NCI-H187 (cell line): ENCODE results near the gene RBM44.
"Not testable (repeated sequence)": the region's sequence is repeated elsewhere in the genome, so short reads cannot be mapped to it uniquely, and the experiment has no call there.

Experiments
- DNase-seq, 2 experiments: peaks; one replicate each; lab custom pipeline; 2025; lab: John Stamatoyannopoulos, UW

The RBM44 gene

GRCh38 chr2:237854295-237854694 is 55.7 kb downstream of the RBM44 start:
- no peak for DNase-seq

GRCh38 chr2:237857791-237858190 is 59.2 kb downstream of the RBM44 start:
- no peak for DNase-seq

DNA sequence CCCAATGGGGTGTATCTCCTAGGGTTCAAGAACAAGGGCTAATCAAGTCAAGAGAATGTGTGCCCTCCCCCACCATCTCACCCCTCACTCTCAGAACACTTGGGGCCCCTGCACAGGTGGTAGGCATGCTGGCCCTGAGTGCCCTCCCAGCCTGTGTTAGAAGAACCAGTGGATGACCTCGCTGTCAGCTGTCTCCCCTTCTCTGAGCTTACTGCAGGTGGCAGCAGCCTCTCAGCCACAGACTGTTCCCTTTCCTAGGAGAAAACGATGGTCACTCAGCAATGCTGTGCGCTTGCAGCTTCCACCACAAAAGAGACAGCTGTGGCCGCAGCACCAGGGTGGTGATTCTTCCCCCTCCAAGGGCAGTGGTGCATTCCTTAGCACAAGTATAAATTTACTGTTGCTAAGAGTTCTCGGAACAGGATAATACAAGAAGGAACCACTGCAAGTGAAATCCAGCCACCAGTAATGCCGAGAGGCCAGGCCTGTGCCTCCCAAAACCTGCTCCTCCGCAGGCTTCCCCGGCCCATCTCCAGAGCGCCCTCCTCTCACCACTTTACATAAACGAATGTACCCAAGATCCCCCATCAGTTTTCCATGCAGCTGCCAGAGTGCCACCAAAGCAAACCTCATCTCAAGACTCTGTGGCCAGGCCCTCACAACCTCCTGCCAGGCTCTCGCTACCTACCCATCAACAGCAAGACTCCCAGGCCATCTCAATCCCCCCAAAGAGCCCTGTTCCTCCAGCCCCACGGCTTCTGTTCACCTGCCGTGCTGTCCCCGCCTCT is 59.9 kb downstream of the RBM44 start:
- DNase-seq: no peak

GRCh38 chr2:237859082-237859433 is 60.5 kb downstream of the RBM44 start:
- no peak for DNase-seq

DNA sequence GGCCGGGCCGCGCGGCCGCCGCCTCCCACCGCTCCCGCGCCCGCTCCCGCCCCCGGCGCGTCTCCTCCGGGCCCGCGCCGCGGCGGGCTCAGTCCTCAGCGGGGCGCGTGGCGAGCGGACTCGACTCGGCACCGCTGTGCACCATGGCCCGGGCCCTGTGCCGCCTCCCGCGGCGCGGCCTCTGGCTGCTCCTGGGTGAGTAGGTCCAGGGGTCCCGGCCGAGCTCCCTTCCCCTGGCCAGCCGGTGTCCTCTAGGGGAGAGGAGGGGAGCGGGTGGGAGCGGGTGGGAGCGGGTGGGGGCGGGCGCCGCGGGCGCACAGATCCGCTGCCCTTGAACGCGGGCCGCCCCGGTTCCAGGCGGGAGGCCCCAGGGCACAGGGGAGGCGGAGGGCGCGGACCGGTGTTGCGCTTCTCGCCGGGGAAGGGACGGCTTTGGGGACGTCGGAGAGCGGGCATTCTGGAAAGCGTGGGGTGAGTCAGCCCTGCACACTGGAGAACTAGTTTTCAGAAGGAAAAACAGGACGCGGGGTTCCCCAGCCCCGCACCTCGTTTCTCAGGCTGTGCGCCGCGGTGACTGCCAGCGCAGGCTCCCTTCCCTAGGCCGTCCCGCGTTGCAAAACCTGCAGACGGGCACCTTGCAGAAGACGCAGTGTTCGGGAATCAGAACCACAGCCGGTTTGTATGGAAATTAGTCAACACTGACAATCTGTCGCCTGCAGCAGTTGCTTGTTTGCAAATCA is 61.1 kb downstream of the RBM44 start, which contains the start of gene RAMP1:
TSS of gene RAMP1 (plus strand) at position 91 of the 740 bp plus-strand sequence. CDS start at position 144, 53 bp downstream.
- no peak for DNase-seq

- no peak for DNase-seq
Observed at GRCh38 chr2:237860273-237860935, 61.8 kb downstream of the RBM44 start.

- DNase-seq: no peak
Observed at GRCh38 chr2:237861875-237862527, 63.4 kb downstream of the RBM44 start.

- no peak for DNase-seq
Observed at GRCh38 chr2:237862528-237862895, 63.9 kb downstream of the RBM44 start.

GRCh38 chr2:237863102-237863511 is 64.5 kb downstream of the RBM44 start:
- DNase-seq: no peak

DNA sequence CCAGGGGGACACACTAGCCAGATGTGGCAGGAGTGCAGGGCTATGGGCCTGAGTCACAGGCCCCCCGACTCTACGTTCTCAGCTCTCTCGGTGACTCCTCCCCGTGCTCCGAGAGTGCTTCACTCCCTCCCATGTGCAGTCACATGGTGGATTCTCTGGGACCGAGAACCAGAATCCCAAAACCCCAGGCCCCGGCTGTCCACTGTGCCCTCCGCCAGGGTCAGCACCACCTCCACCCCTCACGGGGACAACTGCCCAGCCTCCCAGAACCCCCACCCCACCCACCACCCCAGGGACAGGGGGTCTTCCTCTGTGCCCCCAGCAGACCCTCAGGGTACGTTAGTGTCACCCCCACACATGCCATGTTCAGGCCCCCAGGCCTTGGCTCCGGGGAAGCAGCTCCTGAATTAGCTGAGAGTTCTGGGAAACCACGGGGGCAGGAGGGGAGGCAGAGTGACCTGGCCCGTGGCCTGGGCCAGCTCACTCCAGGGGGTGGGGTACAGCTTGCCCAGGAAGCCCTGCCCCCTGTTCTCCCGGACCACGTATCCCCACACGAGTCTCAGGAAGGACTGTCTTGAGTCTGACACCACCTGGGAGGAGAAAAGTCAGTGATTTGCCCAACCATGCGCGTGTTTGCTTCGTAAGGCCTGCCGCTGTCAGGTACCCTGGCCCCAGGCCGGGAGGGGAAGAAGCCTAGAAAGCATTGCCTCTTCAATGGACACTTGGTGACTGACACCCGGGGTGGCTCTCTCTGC is 65.3 kb downstream of the RBM44 start:
- no peak for DNase-seq

DNA sequence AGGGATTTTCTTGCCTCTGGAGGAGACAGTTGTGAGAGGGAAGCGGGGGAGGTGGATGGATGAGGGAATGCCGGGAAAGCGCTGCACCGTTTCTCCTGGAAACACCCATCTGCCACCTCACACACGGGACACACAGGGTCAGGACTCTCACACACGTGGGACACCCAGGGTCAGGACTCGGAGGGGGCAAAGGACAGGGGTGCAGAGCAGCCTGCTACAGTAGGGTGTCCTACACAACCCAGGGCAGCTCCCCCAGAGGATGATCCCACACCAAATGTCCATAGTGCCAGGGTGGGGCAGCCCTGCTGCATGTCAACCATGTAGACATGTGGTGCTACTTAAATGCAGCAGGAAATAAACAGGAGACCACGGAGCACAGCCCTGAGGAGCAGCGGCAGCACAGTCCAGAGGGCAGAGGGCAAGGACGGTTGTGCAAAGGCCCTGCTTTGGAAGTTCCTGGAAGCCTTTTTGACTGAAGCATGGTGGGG is 65.9 kb downstream of the RBM44 start:
- DNase-seq: no peak

DNA sequence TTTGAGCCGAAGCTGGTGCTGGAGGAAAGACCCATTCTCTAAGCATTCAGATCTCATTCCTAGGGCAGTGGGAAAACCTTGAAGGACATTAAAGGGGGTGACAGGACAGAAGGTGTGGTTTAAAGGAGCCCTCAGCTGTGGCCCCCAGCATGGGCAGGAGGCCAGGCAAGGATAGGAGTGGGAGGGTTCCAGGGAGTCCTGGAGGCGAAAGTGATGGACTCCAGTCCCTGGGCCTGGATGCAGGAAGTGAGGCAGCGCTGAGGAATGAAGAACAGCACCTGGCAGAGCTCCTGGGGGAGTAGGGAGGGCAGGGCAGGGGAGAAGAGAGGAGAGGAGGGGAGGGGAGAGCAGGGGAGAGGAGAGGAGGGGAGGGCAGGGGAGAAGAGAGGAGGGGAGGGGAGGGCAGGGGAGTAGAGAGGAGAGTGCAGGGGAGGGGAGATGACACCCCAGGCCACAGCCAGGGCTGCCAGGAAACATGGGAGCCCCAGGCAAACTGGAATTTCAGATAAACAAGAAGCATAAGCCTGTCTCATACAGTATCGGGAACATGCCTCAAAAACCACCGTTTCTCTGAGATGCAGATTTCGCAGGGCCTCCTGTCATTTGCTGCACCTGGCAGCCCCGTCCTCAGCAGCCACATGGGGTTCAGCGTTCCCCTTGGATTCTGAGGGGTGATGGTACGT is 66.5 kb downstream of the RBM44 start:
- DNase-seq: no peak

DNA sequence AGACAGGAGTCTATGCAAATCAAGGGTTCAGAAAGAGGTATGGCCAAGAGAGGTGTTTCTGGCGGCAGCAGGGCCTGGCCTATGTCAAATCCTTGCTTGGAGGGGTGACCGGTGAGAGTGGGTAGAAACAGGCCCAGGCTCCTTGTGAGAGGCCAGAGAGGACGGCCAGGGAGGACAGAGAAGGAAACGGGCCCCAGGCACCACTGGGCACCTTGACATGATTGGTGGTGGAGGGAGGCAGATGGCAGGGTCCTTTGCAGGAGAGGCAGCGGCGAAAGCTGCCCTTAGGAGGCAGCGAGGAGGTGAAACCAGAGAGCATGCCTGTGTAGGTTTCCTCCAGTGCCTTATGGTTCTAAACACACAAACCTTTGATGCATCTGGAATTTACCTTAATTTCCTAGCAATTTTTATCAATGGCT is 67.1 kb downstream of the RBM44 start:
- DNase-seq: no peak

GRCh38 chr2:237866101-237866621 is 67.6 kb downstream of the RBM44 start:
- no peak for DNase-seq

DNA sequence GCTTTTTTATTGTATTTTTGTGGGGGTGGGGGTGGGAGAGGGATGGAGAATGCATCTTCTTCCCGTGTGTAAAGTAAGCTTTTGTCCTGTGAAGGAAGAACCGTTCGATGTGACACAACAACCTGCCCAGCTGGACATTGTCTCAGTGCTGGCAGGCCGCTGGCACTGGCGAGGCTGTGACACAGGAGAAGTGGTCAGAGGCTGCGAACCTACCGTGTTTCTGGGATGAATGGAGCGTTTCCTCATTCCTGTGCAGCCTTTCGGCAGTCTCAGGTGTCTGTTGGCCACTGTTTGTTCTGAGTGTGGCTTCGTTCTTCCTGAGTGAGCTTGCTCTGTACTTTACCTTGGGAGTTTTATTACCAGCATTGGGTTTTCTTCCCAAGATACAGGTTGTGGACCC is 68.9 kb downstream of the RBM44 start:
- no peak for DNase-seq

DNA sequence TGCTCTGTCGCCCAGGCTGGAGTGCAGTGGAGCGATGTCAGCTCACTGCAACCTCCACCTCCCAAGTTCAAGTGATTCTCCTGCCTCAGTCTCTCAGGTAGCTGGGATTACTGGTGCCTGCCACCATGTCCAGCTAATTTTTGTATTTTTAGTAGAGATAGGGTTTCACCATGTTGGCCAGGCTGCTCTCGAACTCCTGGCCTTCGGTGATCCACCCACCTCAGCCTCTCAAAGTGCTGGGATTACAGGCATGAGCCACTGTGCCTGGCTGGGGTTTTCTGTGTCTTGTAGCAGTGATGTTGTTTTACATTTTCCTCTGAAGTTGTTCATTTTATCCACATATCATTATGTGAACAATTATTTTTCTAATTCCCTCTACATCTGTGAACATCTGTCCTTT is 69.5 kb downstream of the RBM44 start:
- not testable (repeated sequence) for DNase-seq

DNA sequence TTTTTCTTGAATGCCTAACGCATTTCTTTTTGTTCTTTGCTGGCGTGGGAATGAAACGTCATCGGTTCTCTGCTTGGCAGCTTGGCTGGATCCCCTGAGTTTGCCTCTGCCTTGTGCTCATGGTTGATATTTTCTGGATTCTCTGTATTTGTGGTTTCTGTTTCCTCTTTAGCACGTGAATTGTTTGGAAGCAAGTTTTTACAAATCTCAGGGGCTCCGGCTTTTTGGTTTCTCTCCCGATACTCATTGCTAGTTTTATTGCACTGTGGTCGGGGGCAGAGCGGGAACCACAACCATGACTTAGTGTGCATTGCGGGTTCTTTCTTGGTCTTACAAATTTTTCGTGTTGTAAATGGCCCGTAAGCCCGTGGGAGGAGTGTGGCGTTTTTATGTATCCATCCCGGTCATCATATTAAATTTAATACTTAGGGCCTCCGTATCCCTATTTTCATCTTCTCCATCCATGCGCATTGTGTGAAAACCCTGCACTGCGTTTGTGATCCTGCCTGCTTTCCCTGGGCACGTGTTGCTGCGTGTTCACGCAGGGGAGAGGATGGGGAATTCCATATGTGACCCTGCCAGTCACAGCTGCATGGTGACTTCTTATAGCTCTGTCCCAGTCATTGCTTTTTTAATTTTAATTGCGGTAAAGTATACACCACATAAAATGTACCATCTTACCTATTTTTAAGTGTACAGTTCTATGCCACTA is 70.2 kb downstream of the RBM44 start:
- DNase-seq: no peak

GRCh38 chr2:237869343-237870102 is 70.9 kb downstream of the RBM44 start:
- no peak for DNase-seq

DNA sequence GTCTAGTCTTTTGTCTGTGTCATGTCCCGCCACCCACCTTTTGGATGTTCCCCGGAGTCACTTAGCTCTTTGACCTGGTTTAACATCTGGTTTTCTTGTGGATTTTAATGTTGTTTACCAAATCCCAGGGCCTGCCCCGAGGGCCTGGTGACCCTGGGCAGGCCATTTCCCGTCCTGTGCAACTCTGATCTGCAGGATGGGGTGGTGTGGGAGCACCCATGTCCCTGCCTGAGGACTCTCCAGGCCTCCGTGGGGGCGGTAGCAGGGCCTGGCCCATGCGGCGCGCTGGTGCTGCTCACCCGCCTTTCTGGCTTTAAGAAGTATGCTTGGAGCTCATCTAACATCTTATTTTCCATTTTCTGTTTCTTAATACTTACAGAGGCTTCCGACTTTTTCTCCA is 71.5 kb downstream of the RBM44 start:
- DNase-seq: no peak
